K562 (cell line): ENCODE results near the gene MYCBPAP. TPM values are rescaled to one million over a fixed set of nuclear protein-coding genes. Genes with fewer than 3 reads are reported as not detected.

ENCODE experiments used
- ATAC-seq: fragments of 200-7000 bp; cut with Tn5 transposase; 3 replicates; pipeline ENCODE4 v1.9.1; 2020; ENCODE audit warnings: moderate library complexity
- BruUV-seq: library from RNA; stranded (reverse); fragments of 400-500 nt; replicated peaks from 2 replicates; lab custom pipeline; 2021; lab: Mats Ljungman, UMichigan
- CTCF ChIA-PET: fragments of 300-600 bp; formaldehyde crosslinking; extraction: SDS; loops from one replicate; lab custom pipeline; 2021; ENCODE audit warnings: low intra/inter-chr PET ratio; lab: Yijun Ruan, JAX
- POLR2A ChIA-PET: fragments of 300-600, 350-650 bp; sonication (Branson Sonifier 250); formaldehyde crosslinking; extraction: SDS; loops from one replicate; lab custom pipeline; 2021; ENCODE audit warnings: antibody characterized with exemption, inconsistent platforms; lab: Yijun Ruan, JAX
- DNase-seq, 4 experiments: peaks; one replicate each; pipeline versions ENCODE4 v3.0.0 to v3.0.0-alpha.2; 2011 to 2018; ENCODE audit warnings: low spot score in 3 of 4, mixed read lengths in 3 of 4; ENCODE audit errors: extremely low read depth in 1 of 4
- FAIRE-seq: peaks from 2 replicates; lab custom pipeline; 2011; peaks lifted over from hg19 to GRCh38; lab: Jason Lieb, UNC
- H2AFZ ChIP-seq: 2 replicates; pipeline ENCODE4 v1.6.0; 2011; ENCODE audit warnings: low read depth, low read length, control low read depth, inconsistent platforms
- H3K27ac ChIP-seq: fragments of 200-600 bp; 3 replicates; pipeline ENCODE4 v1.8.0; 2011; ENCODE audit warnings: low read depth, mild to moderate bottlenecking, control low read depth, inconsistent platforms, low read length, moderate library complexity, mixed read lengths; ENCODE audit errors: extremely low read depth
- H3K27me3 ChIP-seq, 2 experiments: fragments of 300-600 bp in 1 of 2; 2 replicates in 1 of 2; 3 replicates in 1 of 2; pipeline versions ENCODE4 v1.6.0 to v1.8.0; 2011; ENCODE audit warnings: inconsistent platforms in 2 of 2, low read length in 2 of 2, mild to moderate bottlenecking in 1 of 2, mixed read lengths in 1 of 2, moderate library complexity in 1 of 2; ENCODE audit not compliant: control insufficient read depth in 2 of 2, insufficient read depth in 2 of 2
- H3K36me3 ChIP-seq: fragments of 300-600 bp; 3 replicates; pipeline ENCODE4 v1.8.0; 2011; ENCODE audit warnings: mild to moderate bottlenecking, low read length, inconsistent platforms; ENCODE audit not compliant: control insufficient read depth, insufficient read depth
- H3K4me1 ChIP-seq, 2 experiments: fragments of 200-600 bp in 1 of 2; replicated peaks in 1 of 2; 2 replicates in 1 of 2; 3 replicates in 1 of 2; pipeline versions ENCODE4 v1.5.1 to v1.8.0; 2011; ENCODE audit warnings: inconsistent platforms in 2 of 2, low read length in 2 of 2, mild to moderate bottlenecking in 1 of 2, mixed read lengths in 1 of 2, moderate library complexity in 1 of 2; ENCODE audit not compliant: control insufficient read depth in 2 of 2, insufficient read depth in 2 of 2
- H3K4me2 ChIP-seq: 2 replicates; pipeline ENCODE4 v1.6.1; 2011; ENCODE audit warnings: low read length, control low read depth, inconsistent platforms, mixed read lengths; ENCODE audit not compliant: insufficient read depth
- H3K4me3 ChIP-seq: fragments of 200-600 bp; sonication (generic), shearing (Covaris generic); 2 replicates; pipeline ENCODE4 v1.5.1; 2016; ENCODE audit warnings: control low read depth, inconsistent platforms
- H3K79me2 ChIP-seq: fragments of 200-600 bp; 3 replicates; pipeline ENCODE4 v1.8.0; 2011; ENCODE audit warnings: low read length, inconsistent platforms; ENCODE audit not compliant: control insufficient read depth, insufficient read depth
- H3K9ac ChIP-seq, 2 experiments: 2 replicates each; pipeline versions ENCODE4 v1.6.0 to v1.6.1; 2011; ENCODE audit warnings: low read depth in 2 of 2, low read length in 2 of 2, control low read depth in 1 of 2, inconsistent platforms in 1 of 2, mild to moderate bottlenecking in 1 of 2, mixed read lengths in 1 of 2; ENCODE audit not compliant: insufficient read depth in 1 of 2
- H3K9me1 ChIP-seq: one replicate; pipeline ENCODE4 v1.6.0; 2011; ENCODE audit warnings: inconsistent platforms, mild to moderate bottlenecking, low read length, moderate library complexity; ENCODE audit not compliant: control insufficient read depth, insufficient read depth
- H3K9me3 ChIP-seq: replicated peaks from 2 replicates; pipeline ENCODE4 v1.5.1; 2011; ENCODE audit warnings: low read depth, low read length, inconsistent platforms; ENCODE audit not compliant: control insufficient read depth, insufficient read depth
- H4K20me1 ChIP-seq: replicated peaks from 2 replicates; pipeline ENCODE4 v1.6.1; 2011; ENCODE audit warnings: low read length, inconsistent platforms, mixed read lengths; ENCODE audit not compliant: control insufficient read depth, insufficient read depth
- CHCHD3 ChIP-seq: fragments of 250-450 bp; sonication (Bioruptor Pico); IDR thresholded peaks from 2 replicates; pipeline ENCODE4 v2.1.2; 2022; ENCODE audit warnings: mild to moderate bottlenecking
- CTCFL ChIP-seq: IDR thresholded peaks from 2 replicates; pipeline ENCODE4 v1.6.1; 2011; ENCODE audit warnings: borderline replicate concordance, low read depth, mild to moderate bottlenecking, moderate library complexity, low read length; ENCODE audit not compliant: insufficient read depth, poor library complexity, severe bottlenecking
- LARP7 ChIP-seq: fragments of 450-650 bp; IDR thresholded peaks from 2 replicates; pipeline ENCODE4 v1.6.1; 2016
- MBD1 ChIP-seq: fragments of 250-450 bp; sonication (Bioruptor Pico); IDR thresholded peaks from 2 replicates; pipeline ENCODE4 v1.8.0; 2022; ENCODE audit warnings: inconsistent platforms
- PRDM10 ChIP-seq: fragments of 450-650 bp; IDR thresholded peaks from 2 replicates; pipeline ENCODE4 v1.6.1; 2018; ENCODE audit not compliant: partially characterized antibody
- RFX5 ChIP-seq: IDR thresholded peaks from 2 replicates; pipeline ENCODE4 v1.6.1; 2011; ENCODE audit warnings: low read depth, mild to moderate bottlenecking, improper control_type of control experiment, low read length
- SETDB1 ChIP-seq: IDR thresholded peaks from one replicate; pipeline ENCODE4 v1.6.1; 2012; ENCODE audit warnings: low read length, control low read depth, inconsistent platforms
- ZNF146 ChIP-seq: IDR thresholded peaks from one replicate; pipeline ENCODE4 v1.6.1; 2018; ENCODE audit warnings: missing compliant biosample characterization; ENCODE audit not compliant: unreplicated experiment
- WGBS: fragments of 100-300 bp; shearing (Covaris generic); methylation state at CpG from one replicate; pipeline ENCODE4 v1.1.6; 2016; ENCODE audit warnings: low coverage, mixed read lengths; ENCODE audit not compliant: insufficient coverage; ENCODE audit errors: missing lambda C conversion rate; 5-methylcytosine and 5-hydroxymethylcytosine counted together
- in situ Hi-C: fragments of 300-500 bp; cut with MboI; formaldehyde crosslinking; loops from 4 replicates; pipeline ENCODE4 v1.15.0; 2018; ENCODE audit warnings: inconsistent platforms, mixed read lengths
- intact Hi-C: fragments of 100-400 bp; cut with micrococcal nuclease; formaldehyde crosslinking; loops from 2 replicates; pipeline ENCODE4 v1.14.2; 2022
- polyA plus RNA-seq, 8 experiments: library from polyadenylated mRNA; depleted of rRNA in 4 of 8; stranded (reverse) in 5 of 8; unstranded in 3 of 8; fragments of >200 nt; fragmentation: Nextera tagmentation in 2 of 8; fragmentation: Illumina TruSeq in 1 of 8; extraction: Ambion mirVana in 2 of 8; extraction: Trizol in 1 of 8; gene quantifications; 2 replicates each; pipeline versions ENCODE4 v1.2.1 to v1.2.3, GENCODE V29; 2011 to 2014; ENCODE audit warnings: inconsistent platforms in 1 of 8, missing spikeins in 1 of 8
- total RNA-seq, 7 experiments: library from RNA; depleted of rRNA in 6 of 7; stranded (reverse); fragments of >200 nt in 6 of 7; fragmentation: Illumina TruSeq in 2 of 7; extraction: Trizol in 2 of 7; gene quantifications; 2 replicates each; pipeline versions ENCODE4 v1.2.1 to v1.2.3, GENCODE V29; 2011 to 2021; ENCODE audit warnings: low replicate concordance in 1 of 7

MYCBPAP gene
- total and polyA plus RNA-seq, 9 of the 15 experiments (the other 6 are each of a cell fraction or from before 2014, with no cell fraction given) = not detected

GRCh38 chr17:50545311-50545710, 37.1 kb downstream of the MYCBPAP start (continued):
- TF ChIP-seq CTCFL (no peak), RFX5 (no peak), ZNF146 (CRISPR knock-in tag) (no peak), LARP7 (no peak), MBD1 (CRISPR knock-in tag) (no peak), CHCHD3 (CRISPR knock-in tag) (no peak)

DNA sequence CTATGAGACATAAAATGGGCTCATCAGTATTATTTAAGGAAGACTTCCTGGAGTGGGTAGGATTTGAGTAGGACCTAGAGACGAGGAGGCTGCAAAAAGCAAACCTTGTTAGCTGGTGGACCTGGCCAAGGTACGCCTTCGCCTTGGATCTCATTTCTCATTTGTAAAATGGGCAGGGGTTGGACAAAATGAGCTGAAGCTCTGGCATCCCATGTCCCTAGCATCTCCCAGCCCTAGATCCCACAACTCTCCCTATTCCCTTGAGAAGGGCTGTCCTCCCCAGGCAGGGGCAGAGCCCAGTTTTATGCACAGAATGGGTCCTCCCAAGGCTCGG, 38.4 kb downstream of the MYCBPAP start:
- no peak for DNase-seq
- in situ Hi-C loops (loop anchor here (5.0 to 10.0 kb wide), 4 partner anchors 81 to 408 kb away; no protein-coding TSS in a partner anchor), intact Hi-C loops (loop anchor here (1.0 to 5.0 kb wide), 4 partner anchors 64 to 396 kb away; no protein-coding TSS in a partner anchor)
- Histone ChIP-seq H3K36me3 (no peaks in the 10 kb centered on the region), H3K9me3 (no peaks in the 10 kb centered on the region), H3K9ac (no peak overlapping the region), H3K79me2 (no peaks in the 10 kb centered on the region), H3K4me3 (no peak overlapping the region), H3K4me1 (peaks cover 15 to 55% of the 10 kb centered on the region in 2 experiments; a peak in 4 of 5 replicates), H3K27ac (no peak overlapping the region), H3K9me1 (no peaks in the 10 kb centered on the region), H2AFZ (peak overlapping the region; percentile 46), H4K20me1 (no peaks in the 10 kb centered on the region; the same call in 1 of the 2 replicates), H3K27me3 (0 out of 5 replicates have a peak, but pooled peaks cover 0 to 2% of the 10 kb centered on the region in 2 experiments), H3K4me2 (no peak overlapping the region)
- FAIRE-seq = no peak
- no TSS peak for BruUV-seq
- CTCF ChIA-PET = interaction anchor here (0.6 to 2.5 kb wide), 5 partner anchors 63 to 148 kb away, joined by 5 to 11 read pairs (median 7); no protein-coding TSS in a partner anchor
- 44% methylated on average over 4 of the region's 4 CpGs for WGBS
- no peak for ATAC-seq
- POLR2A ChIA-PET = no interaction called here
- TF ChIP-seq PRDM10 (peak; percentile 14), MBD1 (CRISPR knock-in tag) (no peak), SETDB1 (no peak)
